Activated CD4-positive, alpha-beta T cell treated with anti-CD3 and anti-CD28 coated beads, Interleukin-10, Interleukin-2, amounts not matched to agents 100 ng/mL and 50 ng/mL, durations not matched to agents 16 hours and 8 hours (primary cell): Measurements from ENCODE around the gene SUSD5.
"Not testable (repeated sequence)": the region's sequence is repeated elsewhere in the genome, so short reads cannot be mapped to it uniquely, and the experiment has no call there.

ENCODE experiments used
- DNase-seq: peaks from one replicate; pipeline ENCODE4 v3.0.0-alpha.2; 2020

The SUSD5 gene

GRCh38 chr3:33111581-33111980 is 107.0 kb downstream of the SUSD5 start:
- DNase-seq: peak; percentile 74

- not testable (repeated sequence) for DNase-seq
These were observed 111.8 kb downstream of the SUSD5 start for GRCh38 chr3:33106854-33107253.

DNA sequence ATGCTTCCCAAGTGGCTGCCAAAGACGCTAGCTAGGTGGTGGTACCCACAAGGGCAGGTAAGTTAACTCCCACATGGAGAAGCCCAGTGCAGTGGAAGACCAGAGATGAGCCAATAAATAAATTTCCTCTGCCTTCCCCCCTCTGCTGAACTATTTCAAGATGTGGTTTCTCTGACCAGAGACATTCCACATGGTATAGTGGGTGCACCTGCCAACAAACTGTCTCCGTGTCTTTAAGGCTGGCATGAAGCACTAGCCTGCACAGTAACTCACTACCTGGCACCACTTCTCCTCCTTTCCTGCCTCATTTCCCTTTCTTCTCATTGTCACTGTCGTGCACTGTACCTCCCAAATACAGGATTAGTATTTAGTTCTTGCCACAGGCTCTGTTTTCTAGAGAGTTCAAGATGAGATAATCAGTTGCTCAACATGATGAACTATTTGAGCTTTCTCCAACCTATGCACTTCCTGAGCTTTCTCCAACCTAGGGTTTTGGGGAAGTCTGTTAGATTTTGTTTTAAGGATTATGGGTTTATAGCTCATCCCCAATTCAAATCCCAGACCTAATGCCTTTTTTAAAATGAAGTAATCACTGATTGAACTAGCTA is 113.2 kb downstream of the SUSD5 start:
- no peak for DNase-seq

GRCh38 chr3:33104803-33105202 is 113.8 kb downstream of the SUSD5 start:
- DNase-seq: no peak

- no peak for DNase-seq
These were observed 115.1 kb downstream of the SUSD5 start for GRCh38 chr3:33103480-33103879.

GRCh38 chr3:33103034-33103433 is 115.6 kb downstream of the SUSD5 start:
- DNase-seq: no peak

- DNase-seq: no peak
These were observed 118.4 kb downstream of the SUSD5 start for GRCh38 chr3:33100229-33100628.
